NCI-H446 treated with DMSO at 0.1 percent for 48 hours (cell line): ENCODE results near the gene SASH1.

ENCODE experiments used
- DNase-seq: peaks from one replicate; lab custom pipeline; 2025; lab: John Stamatoyannopoulos, UW

SASH1 gene

DNA sequence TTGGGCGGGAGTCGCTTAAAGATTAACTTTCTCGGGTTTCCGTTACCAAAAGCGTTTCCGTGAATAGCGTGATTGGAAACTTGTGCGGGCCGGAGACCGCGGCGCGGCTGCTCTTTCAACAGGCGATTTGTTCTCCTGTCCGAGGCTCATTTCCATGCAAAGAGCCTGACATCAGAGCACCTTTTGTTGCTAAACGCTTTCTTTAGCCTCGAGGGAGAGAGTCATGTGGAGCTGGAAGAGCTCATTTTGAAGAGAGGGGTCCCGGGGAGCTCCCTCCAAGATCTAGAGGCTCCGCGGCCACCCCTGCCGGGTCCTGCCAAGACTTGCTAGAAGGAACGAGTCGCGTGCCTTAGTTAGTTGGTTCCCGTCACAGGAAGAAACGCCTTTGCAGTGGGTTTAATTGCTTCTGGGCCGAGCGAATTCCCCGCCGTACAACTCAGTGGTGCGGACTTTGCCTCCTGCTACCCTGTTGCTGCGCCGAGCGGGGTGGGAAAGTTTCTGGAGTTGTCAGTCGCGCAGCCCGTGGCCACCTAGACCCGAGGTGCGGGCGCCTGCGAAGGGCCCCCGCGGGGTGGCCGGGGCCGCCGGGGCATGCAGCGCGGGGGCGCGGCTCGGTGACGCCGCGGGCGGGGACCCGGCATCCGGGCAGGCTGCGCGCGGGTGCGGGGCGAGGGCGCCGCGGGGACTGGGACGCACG lies at the start of gene SASH1:
TSS of gene SASH1 (plus strand) at position 489 of the 697 bp plus-strand sequence. CDS start 230 bp downstream, outside the sequence.
- no peak for DNase-seq

GRCh38 chr6:148293181-148293995 lies 49.2 kb upstream of the SASH1 start:
- no peak for DNase-seq

DNA sequence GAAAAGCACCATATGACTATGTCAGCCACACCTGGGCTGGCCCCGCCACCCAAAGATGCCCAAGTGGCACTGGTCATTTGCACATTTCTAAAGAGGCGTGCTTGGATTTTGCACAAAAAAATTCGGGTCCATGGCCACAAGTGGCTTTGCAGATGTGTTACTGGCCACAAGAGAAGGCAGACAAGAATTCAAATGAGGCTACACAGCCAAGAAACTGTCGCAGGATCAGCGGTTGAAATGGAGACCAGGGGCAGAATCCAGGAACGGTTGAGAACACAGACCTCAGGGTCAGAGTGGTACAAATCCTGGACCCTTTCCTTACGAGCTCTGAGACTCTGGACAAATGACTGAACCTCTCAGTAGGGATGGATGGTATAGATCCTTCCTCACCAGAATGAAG lies 48.6 kb upstream of the SASH1 start:
- DNase-seq = no peak

DNA sequence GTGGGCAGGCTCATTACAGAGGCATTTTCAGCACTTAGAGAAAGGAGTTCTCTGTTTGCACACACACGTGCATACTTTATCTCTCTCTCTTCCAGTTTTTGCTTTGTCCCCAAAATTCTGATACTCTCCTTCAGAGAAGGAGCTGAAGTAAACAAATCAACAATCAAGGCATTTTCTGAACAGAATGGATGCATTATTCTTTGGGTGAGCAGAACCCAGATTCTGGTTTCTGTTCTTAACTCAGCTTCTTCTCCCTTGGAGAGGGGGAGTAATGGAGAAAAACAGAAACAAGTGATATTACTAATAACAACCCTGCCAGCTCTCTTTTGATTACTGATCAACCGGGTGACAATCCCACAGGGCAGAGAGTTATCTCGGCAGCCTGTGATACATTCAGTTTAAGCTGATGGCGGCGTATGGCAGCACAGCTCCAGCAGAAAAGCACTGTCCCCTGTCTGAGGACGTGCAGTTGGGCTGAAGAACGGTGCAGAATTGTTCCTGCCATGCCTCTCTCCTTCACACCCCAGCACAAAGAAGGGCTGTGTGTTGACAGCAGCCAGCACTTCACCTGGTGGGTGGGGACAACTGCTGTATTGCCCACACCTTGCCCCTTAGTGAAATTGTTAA lies 47.3 kb upstream of the SASH1 start:
- no peak for DNase-seq

DNA sequence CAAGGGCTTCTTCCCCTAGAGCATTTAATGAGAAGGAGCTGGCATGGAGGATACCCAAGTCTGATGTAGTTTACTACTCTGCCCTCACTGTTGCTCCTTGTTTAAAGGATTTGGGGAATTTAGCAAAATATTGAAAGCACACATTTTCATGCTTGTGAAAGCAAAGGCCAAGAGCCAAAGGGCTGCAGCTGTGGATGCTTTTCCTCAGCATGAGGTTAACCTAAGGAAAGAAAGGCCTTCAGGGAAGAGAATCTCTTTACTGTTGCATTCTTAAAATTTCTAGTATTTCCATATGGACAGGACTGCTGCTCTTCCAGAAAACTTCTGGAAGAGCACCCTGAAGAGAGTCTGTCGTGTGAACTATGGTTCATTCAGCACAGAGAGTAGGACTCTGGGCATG lies 45.9 kb upstream of the SASH1 start:
- no peak for DNase-seq

- DNase-seq = no peak
Observed at GRCh38 chr6:148298683-148299082, 44.0 kb upstream of the SASH1 start.

DNA sequence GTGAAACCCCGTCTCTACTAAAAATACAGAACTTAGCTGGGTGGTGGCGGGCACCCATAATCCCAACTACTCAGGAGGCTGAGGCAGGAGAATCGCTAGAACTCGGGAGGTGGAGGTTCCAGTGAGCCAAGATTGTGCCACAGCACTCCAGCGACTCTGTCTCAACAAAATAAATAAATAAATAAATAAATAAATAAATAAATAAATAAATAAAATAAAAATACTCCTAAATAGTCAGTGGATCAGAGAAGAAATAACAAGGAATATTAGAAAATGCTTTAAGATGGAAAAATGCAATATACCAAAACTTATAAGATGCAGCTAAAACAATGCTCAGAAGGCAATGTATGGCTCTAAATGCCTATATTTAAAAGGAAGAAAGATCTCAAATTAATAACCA lies 39.0 kb upstream of the SASH1 start:
- no peak for DNase-seq

GRCh38 chr6:148304976-148305375 lies 37.7 kb upstream of the SASH1 start:
- no peak for DNase-seq

- no peak for DNase-seq
Observed at GRCh38 chr6:148306286-148306685, 36.4 kb upstream of the SASH1 start.

- no peak for DNase-seq
Observed at GRCh38 chr6:148307405-148307804, 35.2 kb upstream of the SASH1 start.

DNA sequence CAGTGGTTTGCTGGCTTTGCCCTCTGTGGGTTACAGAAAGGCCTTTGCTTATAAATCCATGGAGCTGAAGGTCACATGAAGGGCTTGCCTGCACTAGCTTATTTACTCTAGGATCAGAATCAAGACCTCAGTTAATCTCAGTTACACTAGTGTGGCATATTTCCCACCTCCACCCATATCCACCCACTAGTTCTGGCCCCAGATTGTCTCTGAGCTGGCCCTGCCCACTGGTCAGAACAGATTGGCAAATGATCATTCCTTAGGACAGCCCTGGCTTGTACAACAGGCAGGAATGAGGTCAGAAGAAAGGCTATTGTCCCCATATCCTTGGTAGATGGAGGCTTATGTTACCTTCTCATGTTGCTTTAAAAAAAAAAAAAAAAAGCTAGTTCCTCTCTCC lies 33.3 kb upstream of the SASH1 start:
- DNase-seq = no peak

GRCh38 chr6:148311966-148312669 lies 30.5 kb upstream of the SASH1 start:
- no peak for DNase-seq

GRCh38 chr6:148313488-148313887 lies 29.1 kb upstream of the SASH1 start:
- no peak for DNase-seq

DNA sequence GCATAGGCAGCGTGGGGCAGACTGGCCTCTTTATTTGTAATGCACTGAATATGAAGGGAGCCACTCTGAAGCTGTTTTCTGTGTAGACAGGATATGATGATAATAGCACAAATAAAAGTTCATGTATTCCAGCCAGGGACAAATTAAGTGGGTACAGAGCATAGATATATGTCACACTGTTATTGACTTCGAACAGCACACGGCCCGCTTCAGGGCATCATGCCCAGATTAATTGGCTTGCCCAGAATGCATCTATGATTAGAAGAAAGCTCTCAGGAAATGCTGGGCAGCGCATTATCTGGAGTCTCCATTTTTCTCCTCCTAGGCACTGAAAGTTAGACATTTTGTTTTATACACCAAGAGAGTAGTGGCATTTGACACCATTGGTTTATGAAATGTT lies 26.3 kb upstream of the SASH1 start:
- no peak for DNase-seq

DNA sequence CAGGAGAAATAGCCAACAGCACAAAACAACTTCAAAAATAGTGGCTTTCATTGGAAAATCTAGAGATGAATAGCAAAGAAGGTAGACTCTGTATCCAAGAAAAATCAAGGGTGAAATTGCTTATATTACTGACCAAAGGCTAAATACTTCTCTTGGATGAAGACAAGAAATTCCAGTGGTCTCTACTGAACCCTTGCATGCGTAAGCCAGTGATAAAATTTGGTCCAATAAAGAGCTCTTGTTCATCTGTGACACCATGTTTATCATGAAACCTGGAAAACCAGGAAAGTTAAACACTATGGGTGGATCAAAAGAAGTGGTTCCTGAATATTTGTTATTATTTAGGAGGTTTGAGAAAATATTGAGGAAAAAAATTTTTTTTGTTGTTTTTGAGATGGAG lies 25.6 kb upstream of the SASH1 start:
- DNase-seq = no peak

GRCh38 chr6:148317739-148318138 lies 24.9 kb upstream of the SASH1 start:
- no peak for DNase-seq

DNA sequence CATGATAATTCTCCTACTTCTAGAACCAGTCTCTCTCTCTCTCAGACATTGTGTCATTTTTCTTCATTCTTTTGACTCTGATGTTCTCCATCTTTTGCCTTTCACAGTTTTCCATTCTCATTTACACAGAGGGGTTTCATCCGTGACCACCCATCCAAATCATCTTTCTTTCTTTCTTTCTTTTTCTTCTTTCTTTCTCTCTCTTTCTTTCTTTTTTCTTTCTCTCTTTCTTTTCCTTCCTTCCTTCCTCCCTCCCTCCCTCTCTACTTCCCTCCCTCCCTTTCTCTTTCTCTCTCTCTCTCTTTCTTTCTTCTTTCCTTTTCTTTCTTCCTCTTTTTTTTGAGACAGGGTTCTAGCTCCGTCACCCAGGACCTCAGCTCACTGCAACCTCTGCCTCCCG lies 19.9 kb upstream of the SASH1 start:
- no peak for DNase-seq

DNA sequence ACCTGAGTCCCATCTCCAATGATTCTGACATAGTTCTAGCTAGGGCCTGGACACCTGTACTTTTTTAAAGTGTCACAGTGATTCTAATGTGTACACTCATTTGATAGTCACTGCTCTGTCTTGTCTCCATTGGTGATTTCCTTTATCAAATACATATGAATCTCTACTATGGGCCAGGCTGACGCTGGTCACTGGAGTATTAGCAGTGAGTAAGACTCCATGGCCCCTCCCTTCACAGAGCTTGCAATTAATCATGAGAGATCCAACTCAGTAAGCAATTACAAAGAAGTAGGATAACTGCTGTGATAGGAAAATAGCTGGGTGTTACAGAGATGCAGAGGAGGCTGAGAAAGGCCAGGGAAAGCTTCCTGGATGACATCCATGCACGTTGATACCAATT lies 19.3 kb upstream of the SASH1 start:
- no peak for DNase-seq

DNA sequence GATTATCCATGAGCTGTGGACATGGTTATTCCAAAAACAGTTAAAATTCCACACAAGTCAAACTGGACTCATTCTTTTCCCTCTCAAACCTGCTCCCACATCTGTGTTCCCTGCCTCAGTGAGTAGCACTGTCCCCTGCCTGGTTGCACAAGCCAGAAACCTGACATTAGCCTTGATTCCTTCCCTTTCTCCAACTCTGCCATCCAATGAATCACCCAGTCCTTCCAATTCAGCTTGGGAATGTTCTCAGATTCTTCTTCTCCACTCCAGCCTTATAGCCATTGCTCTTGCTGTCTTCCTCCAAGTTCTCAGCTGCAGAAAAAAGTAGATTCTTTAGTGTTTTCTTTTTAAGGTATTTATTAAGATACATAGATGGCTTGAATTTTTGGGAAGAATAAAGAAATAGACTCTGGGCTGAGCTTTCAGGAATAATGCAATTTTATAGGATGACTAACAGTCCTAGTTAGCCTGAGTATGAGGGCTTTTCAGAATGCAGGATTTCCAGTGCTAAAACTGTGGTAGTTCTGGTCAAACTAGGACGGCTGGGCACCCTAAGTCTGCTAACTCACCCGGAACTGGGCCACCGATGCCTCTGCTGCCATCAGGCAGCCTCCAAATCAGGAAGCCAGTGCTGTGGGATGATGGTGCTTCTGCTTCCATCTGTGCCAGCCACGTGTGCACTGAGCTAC lies 18.2 kb upstream of the SASH1 start:
- DNase-seq = no peak

DNA sequence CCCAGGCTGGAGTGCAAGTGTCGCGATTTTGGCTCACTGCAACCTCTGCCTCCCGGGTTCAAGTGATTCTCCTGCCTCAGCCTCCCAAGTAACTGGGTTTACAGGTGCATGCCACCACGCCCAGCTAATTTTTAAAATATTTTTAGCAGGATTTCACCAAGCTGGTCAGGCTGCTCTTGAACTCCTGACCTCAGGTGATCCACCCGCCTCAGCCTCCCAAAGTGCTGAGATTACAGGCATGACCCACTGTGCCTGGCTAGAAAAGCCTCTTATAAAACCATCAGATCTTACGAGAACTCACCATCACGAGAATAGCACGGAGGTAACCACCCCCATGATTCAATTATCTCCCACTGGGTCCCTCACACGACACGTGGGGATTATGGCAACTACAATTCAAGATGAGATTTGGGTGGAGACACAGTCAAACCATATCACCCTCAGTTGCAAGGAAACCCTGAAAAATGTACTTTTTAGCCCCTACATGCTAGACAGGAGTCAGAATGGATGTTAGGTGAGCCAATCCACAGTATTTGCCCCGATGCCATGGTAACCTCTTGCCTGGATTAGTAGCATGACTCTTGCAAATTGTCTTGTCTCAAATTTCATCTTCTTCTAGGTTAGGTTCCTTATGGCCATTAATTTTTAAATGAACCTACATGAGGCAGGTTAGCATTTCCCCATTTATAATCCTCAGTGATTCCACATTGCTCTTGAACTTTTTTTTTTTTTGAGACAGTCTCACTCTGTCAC lies 17.1 kb upstream of the SASH1 start:
- DNase-seq = no peak

DNA sequence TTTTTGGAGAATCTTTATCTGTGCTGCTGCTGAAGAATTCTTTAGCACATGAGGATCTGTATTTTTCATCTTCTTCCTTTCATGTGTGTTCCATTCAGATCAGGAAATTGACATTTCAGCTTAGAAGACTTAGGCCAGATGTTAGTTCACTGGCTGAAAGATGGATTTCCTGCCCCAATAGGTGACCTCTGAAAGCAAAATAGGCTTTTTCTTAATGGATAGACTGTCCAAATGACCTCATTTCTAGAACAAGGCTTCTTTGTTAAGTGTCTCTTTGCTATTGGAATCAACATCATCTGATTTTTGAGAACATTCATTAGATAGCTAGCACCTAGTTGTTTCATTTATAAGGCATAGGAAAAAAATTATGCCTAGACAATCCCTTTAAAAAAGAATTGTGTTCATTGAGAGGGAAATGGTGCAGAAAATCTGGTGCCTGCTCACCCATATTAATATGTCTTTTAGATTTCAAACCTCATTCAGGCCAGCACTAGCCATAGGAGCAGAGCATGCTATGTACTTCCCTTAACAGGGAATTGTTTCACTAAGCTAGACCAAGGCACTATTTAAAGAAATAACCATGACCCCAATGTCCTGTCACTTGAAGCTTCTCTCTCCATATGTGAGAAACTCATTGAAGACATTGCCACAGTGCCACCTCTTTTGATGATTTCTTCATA lies 13.6 kb upstream of the SASH1 start:
- DNase-seq = no peak
